ENCODE measurements around the gene SNX19.

The SNX19 gene

DNA sequence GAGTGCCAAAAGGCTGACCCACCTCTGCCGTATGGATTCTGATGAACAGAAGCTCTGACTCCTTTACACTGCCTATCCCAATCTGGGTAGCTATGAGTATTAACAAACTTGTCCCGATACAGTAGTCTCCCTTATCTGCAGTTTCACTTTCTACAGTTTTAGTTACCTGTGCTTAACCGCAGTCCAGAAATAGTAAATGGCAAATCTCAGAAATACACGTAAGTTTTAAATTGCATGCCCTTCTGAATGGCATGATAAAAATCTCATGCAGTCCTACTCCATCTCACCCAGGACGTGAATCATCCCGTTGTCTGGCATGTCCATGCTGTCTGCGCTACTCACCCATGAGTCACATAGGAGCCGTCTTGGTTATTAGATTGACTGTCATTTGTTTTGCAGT lies 68.8 kb downstream of the SNX19 start:
- TF ChIP-seq, protein P1, sequence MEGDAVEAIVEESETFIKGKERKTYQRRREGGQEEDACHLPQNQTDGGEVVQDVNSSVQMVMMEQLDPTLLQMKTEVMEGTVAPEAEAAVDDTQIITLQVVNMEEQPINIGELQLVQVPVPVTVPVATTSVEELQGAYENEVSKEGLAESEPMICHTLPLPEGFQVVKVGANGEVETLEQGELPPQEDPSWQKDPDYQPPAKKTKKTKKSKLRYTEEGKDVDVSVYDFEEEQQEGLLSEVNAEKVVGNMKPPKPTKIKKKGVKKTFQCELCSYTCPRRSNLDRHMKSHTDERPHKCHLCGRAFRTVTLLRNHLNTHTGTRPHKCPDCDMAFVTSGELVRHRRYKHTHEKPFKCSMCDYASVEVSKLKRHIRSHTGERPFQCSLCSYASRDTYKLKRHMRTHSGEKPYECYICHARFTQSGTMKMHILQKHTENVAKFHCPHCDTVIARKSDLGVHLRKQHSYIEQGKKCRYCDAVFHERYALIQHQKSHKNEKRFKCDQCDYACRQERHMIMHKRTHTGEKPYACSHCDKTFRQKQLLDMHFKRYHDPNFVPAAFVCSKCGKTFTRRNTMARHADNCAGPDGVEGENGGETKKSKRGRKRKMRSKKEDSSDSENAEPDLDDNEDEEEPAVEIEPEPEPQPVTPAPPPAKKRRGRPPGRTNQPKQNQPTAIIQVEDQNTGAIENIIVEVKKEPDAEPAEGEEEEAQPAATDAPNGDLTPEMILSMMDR (conservative IDR thresholded peaks at IDR 0.05; ENCODE audit: low read depth, low read length): no peak
- DNase-seq (ENCODE audit: low read depth): peak; percentile 41
- H3K4me3 ChIP-seq (ENCODE audit: low read length): no peak overlapping the region

DNA sequence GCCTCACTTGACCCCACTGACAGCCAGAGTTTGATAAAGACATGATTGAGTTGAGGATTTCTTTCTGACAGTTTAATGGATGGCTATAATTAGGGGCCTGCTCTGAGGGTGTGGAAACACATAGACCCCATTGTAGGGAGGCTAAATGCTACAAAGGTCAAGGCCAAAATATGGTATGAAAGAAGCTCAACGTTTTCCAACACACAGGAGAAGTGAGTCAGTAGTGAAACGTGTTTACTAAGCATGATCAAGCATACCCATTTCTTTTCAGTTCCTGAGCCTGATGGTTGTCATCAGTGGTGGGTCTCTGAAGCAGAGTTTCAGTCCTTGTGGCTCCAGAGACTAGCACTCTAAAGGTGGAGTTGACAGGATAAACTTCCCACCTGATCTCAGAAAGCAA lies 69.7 kb downstream of the SNX19 start:
- H3K4me3 ChIP-seq (ENCODE audit: low read length): no peak overlapping the region
- TF ChIP-seq, protein P1 (conservative IDR thresholded peaks at IDR 0.05; ENCODE audit: low read depth, low read length): no peak
- no peak for DNase-seq (ENCODE audit: low read depth)

DNA sequence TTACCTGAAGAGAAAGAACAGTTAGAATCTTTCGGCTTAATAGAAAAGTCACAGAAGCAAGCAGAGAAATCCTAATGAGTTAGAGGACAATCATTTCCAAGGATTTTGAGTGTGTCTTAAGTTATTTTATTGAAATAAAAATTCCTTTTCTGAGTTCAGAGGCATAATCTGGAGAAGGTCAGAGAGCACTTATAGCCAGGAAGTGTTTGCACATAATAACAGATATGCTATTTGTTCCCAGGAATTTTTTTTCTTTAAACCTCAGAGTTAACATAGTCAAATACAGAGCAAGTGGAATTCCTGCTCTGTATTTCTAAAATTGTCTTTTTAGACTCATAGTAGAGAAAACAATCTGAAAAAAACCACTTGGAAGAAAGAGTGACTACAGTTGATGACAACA lies 74.3 kb downstream of the SNX19 start:
- no peak overlapping the region for H3K4me3 ChIP-seq (ENCODE audit: low read length)
- TF ChIP-seq, protein P1 (conservative IDR thresholded peaks at IDR 0.05; ENCODE audit: low read depth, low read length): no peak
- DNase-seq (ENCODE audit: low read depth): no peak

DNA sequence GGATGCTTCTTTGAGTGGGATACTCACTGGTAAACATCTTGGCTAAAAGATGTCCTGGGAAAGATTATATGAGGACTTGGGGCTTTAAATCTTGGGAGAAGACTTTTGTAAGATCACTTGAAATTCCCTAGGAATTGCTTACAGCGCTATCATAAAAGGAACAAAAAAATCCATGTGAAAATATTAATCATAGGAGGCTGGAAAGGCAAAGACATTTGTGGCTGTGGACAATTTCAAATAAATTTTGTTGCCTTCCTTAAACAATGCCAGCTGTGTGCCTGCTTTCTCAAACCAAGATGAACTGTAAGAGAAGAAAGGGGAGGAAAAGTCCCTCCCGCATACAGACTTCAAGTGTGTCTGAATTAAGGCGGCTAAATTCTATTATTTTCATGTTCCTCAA lies 75.6 kb downstream of the SNX19 start:
- TF ChIP-seq, protein P1 (conservative IDR thresholded peaks at IDR 0.05; ENCODE audit: low read depth, low read length): no peak
- no peak for DNase-seq (ENCODE audit: low read depth)
- H3K4me3 ChIP-seq (ENCODE audit: low read length): no peak overlapping the region

DNA sequence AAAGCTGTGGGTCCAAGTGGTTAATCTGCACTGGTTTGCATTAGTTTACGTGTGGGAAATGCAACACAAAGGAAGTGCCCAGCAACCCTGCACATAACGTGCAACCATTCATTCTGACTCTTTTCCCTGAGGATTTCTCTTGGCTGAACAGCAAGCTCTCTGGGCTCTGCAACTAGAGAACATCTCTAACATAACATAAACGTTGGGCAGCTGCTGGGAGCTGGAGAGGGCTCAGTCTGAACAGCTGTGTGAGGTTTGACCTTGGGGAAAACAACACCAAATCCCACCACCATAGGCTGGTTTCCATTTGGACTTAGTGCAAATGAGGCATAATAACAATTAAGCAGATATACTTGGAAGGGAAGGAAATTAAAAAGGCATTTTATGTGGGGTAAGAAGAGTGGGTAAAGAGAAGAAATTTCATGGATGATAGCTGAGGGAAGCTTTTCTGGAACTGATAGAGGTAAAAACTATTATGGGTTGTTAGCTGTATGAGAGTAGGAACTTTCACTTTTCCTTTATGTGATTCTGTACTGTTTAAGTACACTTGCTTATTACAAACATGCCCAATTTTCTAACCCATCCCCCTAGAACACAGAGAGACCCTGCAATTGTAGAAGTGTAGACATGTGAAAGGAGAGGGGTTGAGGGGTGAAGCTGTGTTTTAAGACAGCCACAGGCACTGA lies 76.2 kb downstream of the SNX19 start:
- no peak for DNase-seq (ENCODE audit: low read depth)
- TF ChIP-seq, protein P1 (conservative IDR thresholded peaks at IDR 0.05; ENCODE audit: low read depth, low read length): no peak

DNA sequence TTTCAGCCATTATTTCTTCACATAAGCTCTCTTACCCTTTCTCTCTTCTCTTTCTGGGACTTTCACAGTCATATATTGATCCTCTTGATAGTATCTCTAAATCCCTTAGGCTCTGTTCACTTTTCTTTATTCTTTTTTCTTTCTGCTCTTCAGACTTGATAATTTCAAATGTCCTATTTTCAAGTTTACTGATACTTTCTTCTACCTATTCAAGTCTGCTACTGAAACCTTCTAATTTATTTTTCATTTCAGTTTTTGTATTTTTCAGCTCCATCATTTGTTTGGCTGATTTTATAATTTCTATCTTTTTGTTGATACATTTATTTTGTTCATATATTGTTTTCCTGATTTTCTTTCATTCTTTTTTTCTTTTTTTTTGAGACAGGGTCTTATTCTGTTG lies 79.1 kb downstream of the SNX19 start:
- TF ChIP-seq, protein P1 (conservative IDR thresholded peaks at IDR 0.05; ENCODE audit: low read depth, low read length): no peak
- H3K4me3 ChIP-seq (ENCODE audit: low read length): no peak overlapping the region
- DNase-seq (ENCODE audit: low read depth): no peak

More for the DNA sequence above, 76.2 kb downstream of the SNX19 start:
- no peak overlapping the region for H3K4me3 ChIP-seq (ENCODE audit: low read length)

DNA sequence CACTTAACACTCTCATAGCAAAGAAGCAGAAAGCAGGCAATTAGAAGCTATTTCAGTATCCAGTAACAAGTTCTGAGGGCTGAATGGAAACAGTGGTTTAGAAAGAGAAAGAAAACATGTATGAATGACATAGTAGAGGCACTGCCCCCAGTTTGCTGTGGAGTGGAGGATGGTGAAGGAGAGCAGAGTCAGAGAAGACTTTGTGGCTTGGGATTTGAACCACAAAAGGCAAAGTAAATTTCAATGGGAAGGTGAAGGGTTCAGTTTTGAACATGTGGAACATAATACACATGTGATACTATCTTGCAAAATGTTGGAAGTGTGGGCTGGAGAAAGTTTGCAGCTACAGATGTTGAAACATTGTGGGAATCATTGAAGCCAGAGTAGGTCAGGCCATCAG lies 81.4 kb downstream of the SNX19 start:
- TF ChIP-seq, protein P1 (conservative IDR thresholded peaks at IDR 0.05; ENCODE audit: low read depth, low read length): no peak
- no peak for DNase-seq (ENCODE audit: low read depth)
- H3K4me3 ChIP-seq (ENCODE audit: low read length): no peak overlapping the region
